HepG2 (cell line): ENCODE results near the gene BCO1. TPM values are rescaled to one million over a fixed set of nuclear protein-coding genes. Genes with fewer than 3 reads are reported as not detected.

ENCODE experiments used
- AGO2 ChIP-seq: fragments of 200-400 bp; formaldehyde crosslinking; optimal IDR thresholded peaks from 2 replicates; pipeline ENCODE3; 2017; ENCODE audit warnings: mild to moderate bottlenecking, low read depth, low read length, moderate library complexity
- AHR ChIP-seq: IDR thresholded peaks from 2 replicates; pipeline ENCODE4 v1.6.1; 2018; ENCODE audit warnings: missing genetic modification reagents, missing compliant biosample characterization
- ASH2L ChIP-seq: fragments of 300-600, 200-600 bp; sonication (generic); IDR thresholded peaks from 2 replicates; pipeline ENCODE4 v1.7.0; 2017; ENCODE audit warnings: low read depth, mild to moderate bottlenecking, moderate library complexity, mixed read lengths, low read length; ENCODE audit not compliant: insufficient read length
- ETS1 ChIP-seq: sonication (generic); formaldehyde crosslinking; IDR thresholded peaks from 2 replicates; pipeline ENCODE4 v1.4.0; 2020; ENCODE audit warnings: missing genetic modification reagents
- HOXA3 ChIP-seq: sonication (generic); formaldehyde crosslinking; IDR thresholded peaks from 2 replicates; pipeline ENCODE4 v1.5.0; 2020; ENCODE audit warnings: missing genetic modification reagents
- JARID2 ChIP-seq: sonication (generic); formaldehyde crosslinking; IDR thresholded peaks from 2 replicates; pipeline ENCODE4 v1.8.1; 2023; ENCODE audit warnings: missing genetic modification reagents, inconsistent platforms; ENCODE audit not compliant: insufficient replicate concordance
- MAZ ChIP-seq, 2 experiments: sonication (generic) in 1 of 2; formaldehyde crosslinking in 1 of 2; IDR thresholded peaks; 2 replicates each; pipeline versions ENCODE4 v1.5.0 to v1.6.1; 2012 to 2020; ENCODE audit warnings: low read depth in 2 of 2, mild to moderate bottlenecking in 2 of 2, borderline replicate concordance in 1 of 2, improper control_type of control experiment in 1 of 2, low read length in 1 of 2, missing genetic modification reagents in 1 of 2, moderate library complexity in 1 of 2
- MEIS2 ChIP-seq: sonication (generic); formaldehyde crosslinking; IDR thresholded peaks from 2 replicates; pipeline ENCODE4 v1.9.0; 2021; ENCODE audit warnings: mild to moderate bottlenecking, missing genetic modification reagents
- NR2F1 ChIP-seq, 2 experiments: fragments of 450-650 bp in 1 of 2; formaldehyde crosslinking in 1 of 2; IDR thresholded peaks; 2 replicates each; pipeline versions ENCODE4 v1.5.0 to v1.6.1; 2016 to 2020; ENCODE audit warnings: mild to moderate bottlenecking in 1 of 2, missing compliant biosample characterization in 1 of 2, missing genetic modification reagents in 1 of 2, moderate library complexity in 1 of 2
- PAF1 ChIP-seq: IDR thresholded peaks from 2 replicates; pipeline ENCODE4 v1.6.1; 2016; ENCODE audit warnings: missing genetic modification reagents, missing compliant biosample characterization
- PHF21A ChIP-seq: sonication (generic); formaldehyde crosslinking; IDR thresholded peaks from 2 replicates; pipeline ENCODE4 v1.5.0; 2020; ENCODE audit warnings: mild to moderate bottlenecking, missing genetic modification reagents
- REPIN1 ChIP-seq: sonication (generic); formaldehyde crosslinking; IDR thresholded peaks from 2 replicates; pipeline ENCODE4 v1.8.0; 2022; ENCODE audit warnings: missing genetic modification reagents, low read depth, mild to moderate bottlenecking, borderline replicate concordance
- SMARCC2 ChIP-seq: fragments of 450-650 bp; IDR thresholded peaks from 2 replicates; pipeline ENCODE4 v1.6.1; 2017; ENCODE audit warnings: antibody characterized with exemption, mild to moderate bottlenecking
- SNAPC2 ChIP-seq: sonication (generic); formaldehyde crosslinking; IDR thresholded peaks from 2 replicates; pipeline ENCODE4 v1.8.1; 2022; ENCODE audit warnings: mild to moderate bottlenecking, missing genetic modification reagents
- SNRNP70 ChIP-seq: fragments of 200-400 bp; formaldehyde crosslinking; IDR thresholded peaks from 2 replicates; pipeline ENCODE4 v1.6.1; 2017; ENCODE audit warnings: mild to moderate bottlenecking, low read depth, low read length, moderate library complexity
- SOX6 ChIP-seq, 2 experiments: fragments of 450-650 bp in 1 of 2; sonication (generic) in 1 of 2; formaldehyde crosslinking in 1 of 2; IDR thresholded peaks; 2 replicates each; pipeline versions ENCODE4 v1.4.0 to v1.6.1; 2017 to 2020; ENCODE audit warnings: antibody characterized with exemption in 1 of 2, mild to moderate bottlenecking in 1 of 2, missing genetic modification reagents in 1 of 2
- SRSF4 ChIP-seq: fragments of 200-400 bp; formaldehyde crosslinking; IDR thresholded peaks from one replicate; pipeline ENCODE4 v1.6.1; 2018; ENCODE audit warnings: mild to moderate bottlenecking, low read depth, low read length, moderate library complexity; ENCODE audit not compliant: poor library complexity, severe bottlenecking
- SYNCRIP ChIP-seq: fragments of 200-400 bp; formaldehyde crosslinking; IDR thresholded peaks from 2 replicates; pipeline ENCODE4 v1.6.1; 2018; ENCODE audit warnings: mild to moderate bottlenecking, low read depth, low read length; ENCODE audit not compliant: insufficient read depth
- ZBTB7B ChIP-seq: sonication (generic); formaldehyde crosslinking; IDR thresholded peaks from 2 replicates; pipeline ENCODE4 v1.4.0; 2020; ENCODE audit warnings: missing genetic modification reagents
- ZNF253 ChIP-seq: sonication (generic); formaldehyde crosslinking; IDR thresholded peaks from 2 replicates; pipeline ENCODE4 v1.8.0; 2022; ENCODE audit warnings: mild to moderate bottlenecking, missing genetic modification reagents, borderline replicate concordance
- ZNF337 ChIP-seq: sonication (generic); formaldehyde crosslinking; IDR thresholded peaks from 2 replicates; pipeline ENCODE4 v1.5.1; 2020; ENCODE audit warnings: missing genetic modification reagents, low read depth, mild to moderate bottlenecking, borderline replicate concordance
- ZNF552 ChIP-seq: sonication (generic); formaldehyde crosslinking; IDR thresholded peaks from 2 replicates; pipeline ENCODE4 v1.9.0; 2022; ENCODE audit warnings: missing genetic modification reagents, mild to moderate bottlenecking, borderline replicate concordance
- ZNF557 ChIP-seq: sonication (generic); formaldehyde crosslinking; IDR thresholded peaks from 2 replicates; pipeline ENCODE4 v1.4.0; 2020; ENCODE audit warnings: missing genetic modification reagents
- ZNF569 ChIP-seq: sonication (generic); formaldehyde crosslinking; IDR thresholded peaks from 2 replicates; pipeline ENCODE4 v1.5.0; 2020; ENCODE audit warnings: mild to moderate bottlenecking, missing genetic modification reagents, moderate library complexity, borderline replicate concordance
- ZNF709 ChIP-seq: sonication (generic); formaldehyde crosslinking; IDR thresholded peaks from 2 replicates; pipeline ENCODE4 v1.5.0; 2020; ENCODE audit warnings: mild to moderate bottlenecking, missing genetic modification reagents
- ZNF713 ChIP-seq: sonication (generic); formaldehyde crosslinking; IDR thresholded peaks from 2 replicates; pipeline ENCODE4 v1.4.0; 2020; ENCODE audit warnings: mild to moderate bottlenecking, missing genetic modification reagents
- ZSCAN9 ChIP-seq: IDR thresholded peaks from 2 replicates; pipeline ENCODE4 v1.6.1; 2016; ENCODE audit warnings: borderline replicate concordance
- polyA plus RNA-seq, 8 experiments: library from polyadenylated mRNA; depleted of rRNA in 3 of 8; stranded (reverse) in 7 of 8; unstranded in 1 of 8; fragments of >200 nt; fragmentation: Illumina TruSeq in 4 of 8; extraction: Trizol in 4 of 8; gene quantifications; 2 replicates each; pipeline versions ENCODE4 v1.2.1 to v1.2.3, GENCODE V29; 2011 to 2016; ENCODE audit warnings: low read depth in 4 of 8, missing spikeins in 1 of 8, mixed read lengths in 1 of 8; ENCODE audit not compliant: insufficient read depth in 1 of 8
- total RNA-seq, 5 experiments: library from RNA; depleted of rRNA; stranded (reverse); fragments of >200 nt; fragmentation: Illumina TruSeq; extraction: Trizol; gene quantifications; 2 replicates each; pipeline ENCODE4 v1.2.3, GENCODE V29; 2016; ENCODE audit warnings: low read depth in 1 of 5
- TF ChIP-seq, protein P1 (sequence below): sonication (generic); formaldehyde crosslinking; IDR thresholded peaks from 2 replicates; pipeline ENCODE4 v1.4.0; 2020; ENCODE audit warnings: missing genetic modification reagents

Gene BCO1
- total and polyA plus RNA-seq, 2 of the 13 experiments (the other 11 are each of a cell fraction or from before 2014, with no cell fraction given) = 0.11 TPM; not detected in 1

GRCh38 chr16:81314603-81315270 is 76.2 kb downstream of the BCO1 start, which contains the start of gene GAN (continued):
- TF ChIP-seq, protein P1, sequence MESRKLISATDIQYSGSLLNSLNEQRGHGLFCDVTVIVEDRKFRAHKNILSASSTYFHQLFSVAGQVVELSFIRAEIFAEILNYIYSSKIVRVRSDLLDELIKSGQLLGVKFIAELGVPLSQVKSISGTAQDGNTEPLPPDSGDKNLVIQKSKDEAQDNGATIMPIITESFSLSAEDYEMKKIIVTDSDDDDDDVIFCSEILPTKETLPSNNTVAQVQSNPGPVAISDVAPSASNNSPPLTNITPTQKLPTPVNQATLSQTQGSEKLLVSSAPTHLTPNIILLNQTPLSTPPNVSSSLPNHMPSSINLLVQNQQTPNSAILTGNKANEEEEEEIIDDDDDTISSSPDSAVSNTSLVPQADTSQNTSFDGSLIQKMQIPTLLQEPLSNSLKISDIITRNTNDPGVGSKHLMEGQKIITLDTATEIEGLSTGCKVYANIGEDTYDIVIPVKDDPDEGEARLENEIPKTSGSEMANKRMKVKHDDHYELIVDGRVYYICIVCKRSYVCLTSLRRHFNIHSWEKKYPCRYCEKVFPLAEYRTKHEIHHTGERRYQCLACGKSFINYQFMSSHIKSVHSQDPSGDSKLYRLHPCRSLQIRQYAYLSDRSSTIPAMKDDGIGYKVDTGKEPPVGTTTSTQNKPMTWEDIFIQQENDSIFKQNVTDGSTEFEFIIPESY (CRISPR knock-in tag) = no peak
- no peak for TF ChIP-seq ZNF557 (CRISPR knock-in tag)
- TF ChIP-seq ZNF253 (CRISPR knock-in tag) = no peak
- peak; percentile 58; the same call in 1 of the 2 replicates for TF ChIP-seq MEIS2 (CRISPR knock-in tag)
- no peak for TF ChIP-seq ZSCAN9 (CRISPR knock-in tag)
- TF ChIP-seq ZBTB7B (CRISPR knock-in tag) = no peak
- peak; percentile 55; the same call in 1 of the 2 replicates for TF ChIP-seq PHF21A (CRISPR knock-in tag)
- peak; percentile 62; the same call in 1 of the 2 replicates for TF ChIP-seq ZNF713 (CRISPR knock-in tag)
- TF ChIP-seq PAF1 (CRISPR knock-in tag) = no peak
- TF ChIP-seq SRSF4 = no peak
- TF ChIP-seq SMARCC2 = no peak
- peak; percentile 58; the same call in 1 of the 2 replicates for TF ChIP-seq ZNF709 (CRISPR knock-in tag)
- no peak for TF ChIP-seq SOX6 (IDR thresholded peaks at IDR 0.05)
- peak; percentile 71 for TF ChIP-seq SOX6 (CRISPR knock-in tag; IDR thresholded peaks at IDR 0.05)
- TF ChIP-seq SNAPC2 (CRISPR knock-in tag) = 0 out of 2 replicates have a peak, but pooled peaks have one; percentile 65
- no peak for TF ChIP-seq ZNF552 (CRISPR knock-in tag)
- TF ChIP-seq ETS1 (CRISPR knock-in tag) = no peak
- no peak for TF ChIP-seq AHR (CRISPR knock-in tag)
- 0 out of 2 replicates have a peak, but pooled peaks have one; percentile 50 for TF ChIP-seq ZNF337 (CRISPR knock-in tag)
- TF ChIP-seq JARID2 (CRISPR knock-in tag) = no peak
- TF ChIP-seq MAZ (IDR thresholded peaks at IDR 0.05; ENCODE audit: borderline replicate concordance, low read depth, low read length) = peak; percentile 93
- TF ChIP-seq MAZ (CRISPR knock-in tag; IDR thresholded peaks at IDR 0.05; ENCODE audit: low read depth) = peak; percentile 95
- TF ChIP-seq HOXA3 (CRISPR knock-in tag) = peak; percentile 98
- TF ChIP-seq NR2F1 (CRISPR knock-in tag; IDR thresholded peaks at IDR 0.05) = no peak
- TF ChIP-seq SYNCRIP = no peak
- no peak for TF ChIP-seq ZNF569 (CRISPR knock-in tag)
- no peak for TF ChIP-seq AGO2
- TF ChIP-seq SNRNP70 = no peak
- peak; percentile 87 for TF ChIP-seq ASH2L
- TF ChIP-seq REPIN1 (CRISPR knock-in tag) = peak; percentile 92
